Tibial nerve (tissue), 4 donors: ENCODE data around the gene SLC36A3.

Experiments
- CTCF ChIP-seq, 5 experiments: fragments of 200-600 bp in 3 of 5; fragments of 450-650 bp in 2 of 5; sonication (generic) in 3 of 5; IDR thresholded peaks; one replicate each; pipeline ENCODE4 v1.5.1; 2016 to 2019; ENCODE audit warnings: antibody characterized with exemption in 5 of 5, mild to moderate bottlenecking in 3 of 5, moderate library complexity in 2 of 5
- EP300 ChIP-seq, 2 donors: sonication (generic); formaldehyde crosslinking; IDR thresholded peaks; one replicate each; pipeline ENCODE4 v1.6.1; 2017; ENCODE audit warnings: antibody characterized with exemption in 2 of 2, mild to moderate bottlenecking in 1 of 2

GRCh38 chr5:151332857-151333256 is 29.3 kb upstream of the SLC36A3 start:
- no peak for TF ChIP-seq CTCF (IDR thresholded peaks at IDR 0.05)
- no peak for TF ChIP-seq EP300 (IDR thresholded peaks at IDR 0.05)
